GM19463 (cell line): ENCODE measurements around the gene NFIX.

ENCODE experiments used
- ATAC-seq: cut with Tn5 transposase; IDR thresholded peaks from one replicate; pipeline ENCODE4 v1.9.1; 2021; ENCODE audit warnings: mild to moderate bottlenecking, moderate library complexity; ENCODE audit not compliant: unreplicated experiment

NFIX gene

GRCh38 chr19:13120031-13120430 lies 124.8 kb downstream of the NFIX start:
- no peak for ATAC-seq

DNA sequence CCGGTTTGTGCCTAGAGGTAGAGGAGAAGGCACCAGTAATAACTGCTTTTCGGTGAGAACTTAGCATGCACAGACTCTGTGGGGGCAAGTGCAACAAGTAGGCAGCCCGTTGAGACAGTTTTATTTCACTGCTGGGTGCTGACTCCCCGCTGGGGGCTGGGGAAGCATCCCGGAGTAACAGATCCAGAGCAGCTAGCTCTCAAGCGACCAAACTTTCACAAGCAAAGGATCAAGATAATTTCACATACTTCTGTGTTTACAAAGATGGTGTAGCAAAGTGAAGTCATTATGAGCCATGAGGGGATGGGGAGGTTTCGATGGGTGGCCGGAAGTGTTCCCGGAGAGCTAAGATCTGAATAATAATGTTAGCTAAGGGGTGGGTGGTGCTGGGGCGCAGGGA lies 125.5 kb downstream of the NFIX start:
- no peak for ATAC-seq

DNA sequence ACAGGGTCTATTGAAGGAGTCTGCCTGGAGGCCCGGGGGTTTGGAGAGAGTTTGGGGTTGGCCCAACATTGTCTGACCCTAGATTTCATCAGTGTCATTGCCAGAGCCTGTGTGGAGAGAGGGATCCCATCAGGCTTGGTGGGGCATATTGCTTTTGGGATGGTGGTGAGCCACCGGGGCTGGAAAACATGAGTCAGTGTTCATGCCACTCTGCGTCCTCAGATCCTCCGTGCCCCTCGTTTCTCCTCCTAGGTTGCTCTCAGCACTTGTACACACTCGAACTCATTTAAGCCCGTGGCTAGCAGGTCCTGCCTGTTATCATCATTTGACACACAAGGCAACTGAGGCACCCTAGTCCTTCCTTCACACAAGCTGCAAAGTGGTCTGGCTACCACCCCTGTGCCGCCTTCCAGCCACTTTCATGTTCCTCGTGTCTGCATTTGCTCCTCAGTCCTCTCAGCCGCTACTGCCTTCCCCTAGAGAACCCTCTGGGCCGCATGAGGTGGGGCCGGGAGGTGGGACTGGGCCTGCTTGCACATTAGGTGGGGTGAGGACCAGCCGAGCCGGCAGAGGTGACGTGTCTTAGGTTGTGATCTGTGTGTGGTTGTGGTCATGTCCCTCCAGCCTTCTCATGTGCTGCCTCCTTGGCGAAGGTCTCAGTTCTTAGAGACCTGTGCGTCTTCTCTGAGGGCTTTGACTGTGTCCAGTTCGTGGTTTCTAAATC lies 126.4 kb downstream of the NFIX start:
- ATAC-seq = no peak

DNA sequence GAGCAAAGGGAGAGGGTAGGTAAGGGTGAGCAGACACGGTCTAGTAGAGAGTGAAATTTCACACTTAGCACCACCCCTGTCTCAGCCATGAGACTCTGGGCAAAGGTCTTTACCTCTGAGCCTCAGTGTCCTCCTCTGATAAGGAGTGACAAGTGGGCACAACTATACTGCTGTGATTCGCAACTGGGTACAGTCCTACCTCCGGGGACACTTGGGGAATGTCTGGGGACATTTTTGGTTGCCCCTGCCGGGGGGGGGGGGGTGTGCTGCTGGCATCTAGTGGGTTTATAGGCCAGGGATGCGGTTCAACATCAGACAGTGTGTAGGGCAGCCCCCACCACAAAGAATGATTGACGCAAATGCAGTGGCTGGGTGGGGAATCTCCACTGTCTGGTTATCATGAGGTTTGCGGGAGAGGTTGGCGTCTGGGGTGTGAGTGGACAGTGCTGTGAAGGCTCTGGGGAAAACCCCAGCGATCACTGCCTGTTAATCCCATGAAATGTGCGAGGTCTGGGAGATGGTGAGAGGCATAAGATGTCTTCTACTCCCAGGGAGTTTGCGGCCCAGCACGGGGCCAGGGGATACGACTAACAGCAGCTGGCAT lies 127.1 kb downstream of the NFIX start:
- ATAC-seq = no peak

- no peak for ATAC-seq
Measured at GRCh38 chr19:13122980-13123957, 128.0 kb downstream of the NFIX start.

GRCh38 chr19:13127051-13127450 lies 131.8 kb downstream of the NFIX start:
- no peak for ATAC-seq

- no peak for ATAC-seq
Measured at GRCh38 chr19:13127811-13128575, 132.7 kb downstream of the NFIX start.

GRCh38 chr19:13128583-13128982 lies 133.3 kb downstream of the NFIX start:
- ATAC-seq = no peak

DNA sequence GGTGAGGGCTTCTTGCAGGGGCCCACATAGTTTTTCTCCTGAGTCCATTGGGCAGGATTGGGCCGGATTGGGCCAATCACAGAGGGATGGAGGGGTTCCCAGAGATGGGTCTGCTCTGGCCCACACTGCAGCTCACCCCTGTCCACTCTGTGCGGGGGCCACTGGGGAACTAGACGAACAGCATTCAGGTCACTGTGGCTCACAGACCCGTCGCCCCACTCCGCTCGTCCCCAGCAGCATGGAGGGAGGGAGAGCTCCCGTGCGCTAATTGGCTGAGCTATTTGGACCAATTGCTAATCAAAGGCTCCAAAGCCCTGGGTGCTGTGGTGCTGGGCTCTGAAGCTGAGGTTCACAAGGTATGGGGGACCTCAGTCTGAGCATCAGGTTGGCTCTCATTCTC lies 134.1 kb downstream of the NFIX start:
- no peak for ATAC-seq

- ATAC-seq = no peak
Measured at GRCh38 chr19:13130886-13131490, 135.7 kb downstream of the NFIX start.

DNA sequence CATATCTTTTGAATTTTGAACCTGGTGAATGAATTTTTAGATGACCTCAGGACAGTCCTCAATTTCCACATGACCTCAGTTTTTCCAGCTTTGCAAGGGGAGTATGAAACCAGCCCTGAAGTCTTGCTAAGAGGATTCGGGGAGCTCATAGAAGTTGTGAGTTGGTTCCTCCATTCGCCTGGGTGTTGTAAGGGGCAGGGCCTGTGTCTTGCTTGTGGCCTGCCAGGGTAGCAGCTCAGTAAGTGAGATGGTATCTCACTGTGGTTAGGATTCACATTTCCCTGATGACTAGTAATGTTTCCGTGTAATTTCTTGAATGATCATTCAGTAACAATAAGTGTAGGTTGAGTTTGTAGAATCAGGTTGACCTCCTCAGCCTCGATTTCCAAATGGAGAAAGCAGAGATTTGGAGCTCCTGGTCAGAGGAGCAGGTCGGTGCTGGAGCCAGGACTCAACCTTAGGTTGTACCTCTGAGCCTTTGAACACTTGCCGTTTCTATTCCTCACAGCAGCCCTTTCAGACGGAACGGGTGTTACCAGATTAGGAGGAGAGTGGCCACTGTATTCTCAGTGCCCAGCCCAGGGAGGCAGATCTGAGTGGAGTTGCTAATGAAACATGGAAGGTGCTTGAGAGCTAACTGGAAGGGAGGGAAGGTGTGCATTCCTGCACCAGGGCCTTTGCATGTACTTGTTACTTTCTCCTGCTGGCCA lies 137.4 kb downstream of the NFIX start:
- no peak for ATAC-seq

DNA sequence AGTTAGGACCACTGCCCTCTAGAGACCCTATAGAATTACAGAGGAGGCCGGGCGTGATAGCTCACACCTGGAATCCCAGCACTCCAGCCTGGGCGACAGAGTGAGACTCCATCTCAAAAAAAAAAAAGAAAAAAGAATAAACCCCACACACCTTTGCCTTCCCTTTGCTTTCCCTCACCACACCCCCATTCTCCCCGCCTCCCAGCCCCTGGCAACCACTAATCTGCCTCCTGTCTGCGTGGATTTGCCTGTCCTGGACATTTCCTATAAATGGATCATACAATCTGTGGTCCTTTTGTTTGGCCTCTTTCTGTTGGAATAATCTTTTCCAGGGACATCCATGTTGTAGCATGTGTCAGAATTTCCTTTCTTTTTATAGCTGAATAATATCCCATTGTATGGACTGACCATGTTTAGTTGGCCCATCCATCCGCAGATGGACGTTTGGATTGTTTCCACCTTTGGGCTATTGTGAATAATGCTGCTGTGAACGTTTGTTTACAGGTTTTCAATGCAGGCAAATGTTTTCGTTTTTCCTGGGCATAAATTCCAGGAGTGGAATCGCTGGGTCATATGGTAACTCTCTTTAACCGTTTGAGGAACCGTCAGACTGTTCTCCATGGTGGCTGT lies 138.1 kb downstream of the NFIX start:
- no peak for ATAC-seq

- ATAC-seq = no peak
Measured at GRCh38 chr19:13134626-13135025, 139.4 kb downstream of the NFIX start.

DNA sequence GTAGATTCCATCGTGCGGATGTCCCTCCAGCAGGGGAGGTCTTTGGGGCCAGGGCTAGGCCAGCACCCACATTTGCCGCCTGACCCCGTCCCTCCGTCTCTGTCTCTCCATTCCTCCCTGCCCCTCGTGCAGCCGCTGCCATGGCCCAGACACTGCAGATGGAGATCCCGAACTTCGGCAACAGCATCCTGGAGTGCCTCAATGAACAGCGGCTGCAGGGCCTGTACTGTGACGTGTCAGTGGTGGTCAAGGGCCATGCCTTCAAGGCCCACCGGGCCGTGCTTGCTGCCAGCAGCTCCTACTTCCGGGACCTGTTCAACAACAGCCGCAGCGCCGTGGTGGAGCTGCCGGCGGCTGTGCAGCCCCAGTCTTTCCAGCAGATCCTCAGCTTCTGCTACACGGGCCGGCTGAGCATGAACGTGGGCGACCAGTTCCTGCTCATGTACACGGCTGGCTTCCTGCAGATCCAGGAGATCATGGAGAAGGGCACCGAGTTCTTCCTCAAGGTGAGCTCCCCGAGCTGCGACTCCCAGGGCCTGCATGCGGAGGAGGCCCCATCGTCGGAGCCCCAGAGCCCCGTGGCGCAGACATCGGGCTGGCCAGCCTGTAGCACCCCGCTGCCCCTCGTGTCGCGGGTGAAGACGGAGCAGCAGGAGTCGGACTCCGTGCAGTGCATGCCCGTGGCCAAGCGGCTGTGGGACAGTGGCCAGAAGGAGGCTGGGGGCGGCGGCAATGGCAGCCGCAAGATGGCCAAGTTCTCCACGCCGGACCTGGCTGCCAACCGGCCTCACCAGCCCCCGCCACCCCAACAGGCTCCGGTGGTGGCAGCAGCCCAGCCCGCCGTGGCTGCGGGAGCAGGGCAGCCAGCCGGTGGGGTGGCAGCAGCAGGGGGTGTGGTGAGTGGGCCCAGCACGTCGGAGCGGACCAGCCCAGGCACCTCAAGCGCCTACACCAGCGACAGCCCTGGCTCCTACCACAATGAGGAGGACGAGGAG lies 140.1 kb downstream of the NFIX start:
- no peak for ATAC-seq

- ATAC-seq = no peak
Measured at GRCh38 chr19:13137290-13137794, 142.1 kb downstream of the NFIX start.

GRCh38 chr19:13138171-13138915 lies 143.1 kb downstream of the NFIX start:
- no peak for ATAC-seq

DNA sequence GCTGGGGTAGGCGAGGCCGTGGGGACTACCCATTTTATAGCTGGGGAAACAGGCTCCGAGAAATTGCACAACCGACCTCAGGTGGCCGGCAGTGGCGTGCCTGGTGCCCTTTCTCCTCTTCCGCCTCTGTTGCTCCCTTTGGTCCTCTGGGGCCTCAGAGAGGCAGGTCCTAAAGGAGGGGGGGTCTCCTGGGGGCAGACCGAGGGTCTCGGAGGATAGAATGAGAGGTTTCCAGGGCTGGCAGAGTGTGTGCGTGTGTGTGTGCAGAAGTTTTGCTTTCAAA lies 143.6 kb downstream of the NFIX start:
- no peak for ATAC-seq
